Esophagus (tissue), 2 donors: Measurements from ENCODE around the gene INPP5D. TPM values are rescaled to one million over a fixed set of nuclear protein-coding genes. Genes with fewer than 3 reads are reported as not detected.

Experiments used
- H3K27ac ChIP-seq, 2 donors: one replicate each; pipeline ENCODE4 v1.5.1; 2013; ENCODE audit warnings: low read depth in 2 of 2, mild to moderate bottlenecking in 2 of 2, inconsistent platforms in 1 of 2, low read length in 1 of 2, moderate library complexity in 1 of 2
- H3K27me3 ChIP-seq, 2 donors: one replicate each; pipeline ENCODE4 v1.6.1; 2013; ENCODE audit warnings: low read length in 2 of 2, control low read depth in 1 of 2, mild to moderate bottlenecking in 1 of 2; ENCODE audit not compliant: insufficient read depth in 2 of 2, control insufficient read depth in 1 of 2
- H3K36me3 ChIP-seq, 2 donors: one replicate each; pipeline ENCODE4 v1.6.1; 2013; ENCODE audit warnings: low read length in 1 of 2; ENCODE audit not compliant: control insufficient read depth in 2 of 2, insufficient read depth in 2 of 2
- H3K4me1 ChIP-seq, 2 donors: one replicate each; pipeline ENCODE4 v1.6.1; 2013; ENCODE audit warnings: low read length in 1 of 2; ENCODE audit not compliant: control insufficient read depth in 2 of 2, insufficient read depth in 2 of 2
- H3K4me3 ChIP-seq, 2 donors: one replicate each; pipeline ENCODE4 v1.5.1; 2013; ENCODE audit warnings: low read length in 2 of 2, mild to moderate bottlenecking in 2 of 2, low read depth in 1 of 2, moderate library complexity in 1 of 2
- H3K9me3 ChIP-seq, 2 donors: one replicate each; pipeline ENCODE4 v1.6.1; 2013; ENCODE audit warnings: mild to moderate bottlenecking in 2 of 2, low read depth in 1 of 2, low read length in 1 of 2, moderate library complexity in 1 of 2; ENCODE audit not compliant: control insufficient read depth in 2 of 2, insufficient read depth in 1 of 2
- WGBS, 2 donors: extraction: QIAGEN DNeasy Blood & Tissue Kit; methylation state at CpG; one replicate each; pipeline ENCODE4 v1.1.7; 2013; 5-methylcytosine and 5-hydroxymethylcytosine counted together
- polyA plus RNA-seq, 2 donors: library from polyadenylated mRNA; stranded (reverse); fragments of 200-250 nt; gene quantifications; one replicate each; pipeline ENCODE4 v1.2.3, GENCODE V29; 2013
- donor health status: healthy with polysubstance abuse.
- donor health status: Bipolar disorder and iron deficiency.

The INPP5D gene
- polyA plus RNA-seq, 2 donors = 3.4 to 5.6 TPM

DNA sequence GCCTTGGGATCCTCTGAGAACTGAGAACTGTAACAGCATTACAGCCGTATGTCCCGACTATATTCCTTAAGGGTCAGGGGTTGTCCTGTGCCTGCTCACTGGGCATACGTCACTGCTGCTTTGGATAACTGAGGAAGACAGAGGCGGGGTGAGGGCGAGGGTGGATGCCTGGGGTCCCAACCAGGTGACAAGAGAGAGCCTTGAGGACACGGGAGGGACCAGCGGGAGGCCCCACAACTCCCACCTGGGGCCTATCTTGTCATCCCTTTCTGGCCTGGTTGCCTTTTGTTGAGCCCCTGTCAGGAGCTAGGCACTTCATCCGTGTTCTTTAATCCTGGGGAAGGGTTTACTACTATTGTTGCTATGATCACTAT, 28.8 kb downstream of the INPP5D start:
- WGBS, 2 donors = 80 to 88% methylated on average over 8 of the region's 8 CpGs
- no peaks in the 10 kb centered on the region for H3K9me3 ChIP-seq
- no peak overlapping the region for H3K27ac ChIP-seq

DNA sequence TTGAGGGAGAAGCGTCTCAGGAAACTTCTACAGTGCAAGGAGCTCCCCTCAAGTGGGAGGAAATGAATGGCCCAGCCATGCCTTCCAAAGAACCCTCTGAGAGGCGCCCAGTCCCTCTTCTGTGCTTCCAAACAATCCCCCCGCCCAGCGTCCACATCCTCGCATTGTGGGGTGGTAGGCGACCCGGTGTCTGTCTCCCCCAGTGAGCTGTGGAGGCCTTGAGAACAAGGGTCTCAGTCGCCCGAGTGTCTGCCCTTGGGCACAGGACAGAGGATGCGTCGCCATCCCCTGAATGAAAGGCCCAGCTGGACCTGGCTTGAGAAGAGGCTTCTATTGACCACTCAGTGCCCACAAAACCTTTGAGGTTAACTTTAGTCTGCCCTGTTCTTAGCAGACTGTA, 29.7 kb downstream of the INPP5D start:
- H3K36me3 ChIP-seq = no peaks in the 10 kb centered on the region
- no peaks in the 10 kb centered on the region for H3K27me3 ChIP-seq
- peaks cover 0 to 2% of the 10 kb centered on the region in 2 donors for H3K4me1 ChIP-seq
- H3K27ac ChIP-seq = no peak overlapping the region
- H3K4me3 ChIP-seq = no peak overlapping the region
- 92 to 96% methylated on average over 11 of the region's 11 CpGs for WGBS, 2 donors
- no peaks in the 10 kb centered on the region for H3K9me3 ChIP-seq

More for the DNA sequence above, 28.8 kb downstream of the INPP5D start:
- no peak overlapping the region for H3K4me3 ChIP-seq
- H3K4me1 ChIP-seq = peaks cover 0 to 2% of the 10 kb centered on the region in 2 donors
- no peaks in the 10 kb centered on the region for H3K27me3 ChIP-seq
- no peaks in the 10 kb centered on the region for H3K36me3 ChIP-seq

DNA sequence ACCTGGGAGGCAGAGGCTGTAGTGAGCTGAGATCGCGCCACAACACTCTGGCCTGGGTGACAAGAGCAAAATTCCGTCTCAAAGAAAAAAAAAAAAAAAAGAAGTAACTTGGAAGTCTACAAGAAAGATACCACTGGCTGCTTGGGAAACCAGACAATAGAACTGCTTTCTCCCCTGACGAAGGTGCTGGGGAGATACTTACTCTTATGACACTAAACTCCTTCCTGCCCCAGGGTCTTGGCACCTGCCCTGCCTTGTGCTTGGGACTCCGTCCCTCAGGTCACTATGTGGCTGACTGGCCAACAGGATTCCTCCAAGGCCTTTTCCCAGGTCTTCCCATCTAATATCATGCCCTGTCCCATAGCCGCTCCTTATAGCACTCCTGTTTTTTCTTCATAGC, 30.7 kb downstream of the INPP5D start:
- Histone ChIP-seq H3K27ac (no peak overlapping the region), H3K4me3 (no peak overlapping the region), H3K27me3 (no peaks in the 10 kb centered on the region), H3K9me3 (no peaks in the 10 kb centered on the region), H3K4me1 (peaks cover 0 to 2% of the 10 kb centered on the region in 2 donors), H3K36me3 (no peaks in the 10 kb centered on the region)
- WGBS, 2 donors = 87 to 88% methylated on average over 6 of the region's 6 CpGs

DNA sequence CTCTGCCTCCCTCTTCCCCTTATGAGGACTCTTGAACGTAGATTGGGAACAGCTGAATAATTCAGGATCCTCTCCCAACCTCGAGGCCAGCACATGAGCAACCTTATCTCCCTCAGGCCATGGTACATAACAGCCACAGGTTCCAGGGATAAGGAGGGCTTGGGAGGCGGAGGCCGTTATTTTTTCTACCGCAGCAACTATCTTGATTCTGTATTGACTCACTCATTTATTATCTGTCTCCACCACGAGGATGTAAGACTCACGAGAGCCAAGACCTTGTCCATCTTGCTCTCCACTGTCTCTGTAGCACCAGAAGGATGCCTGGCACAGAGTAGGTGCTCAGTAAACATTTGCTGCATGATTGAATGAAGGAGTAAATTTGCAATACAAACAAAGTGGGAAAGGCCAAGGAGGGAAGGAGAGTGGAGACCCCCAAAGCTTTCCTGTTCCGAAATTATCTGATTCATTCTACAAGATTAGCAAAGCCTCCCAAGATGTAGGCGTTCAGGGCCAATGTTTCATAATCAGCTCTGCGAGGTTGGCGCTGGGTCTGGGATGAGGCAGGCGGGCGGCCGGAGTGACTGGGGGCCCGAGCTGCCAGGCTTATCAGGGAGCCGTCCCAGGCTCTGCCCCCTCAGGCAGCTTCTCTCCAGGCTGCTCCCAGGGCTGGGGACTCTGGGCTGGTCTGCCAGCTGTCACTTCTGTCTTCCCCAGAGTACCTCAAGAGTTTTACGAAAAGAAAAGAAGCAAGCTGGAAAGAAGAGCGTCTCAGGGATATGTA, 31.6 kb downstream of the INPP5D start:
- 82 to 87% methylated on average over 18 of the region's 18 CpGs for WGBS, 2 donors
- Histone ChIP-seq H3K27ac (no peak overlapping the region), H3K4me1 (peaks cover 0 to 2% of the 10 kb centered on the region in 2 donors), H3K36me3 (no peaks in the 10 kb centered on the region), H3K9me3 (no peaks in the 10 kb centered on the region), H3K4me3 (no peak overlapping the region), H3K27me3 (no peaks in the 10 kb centered on the region)

DNA sequence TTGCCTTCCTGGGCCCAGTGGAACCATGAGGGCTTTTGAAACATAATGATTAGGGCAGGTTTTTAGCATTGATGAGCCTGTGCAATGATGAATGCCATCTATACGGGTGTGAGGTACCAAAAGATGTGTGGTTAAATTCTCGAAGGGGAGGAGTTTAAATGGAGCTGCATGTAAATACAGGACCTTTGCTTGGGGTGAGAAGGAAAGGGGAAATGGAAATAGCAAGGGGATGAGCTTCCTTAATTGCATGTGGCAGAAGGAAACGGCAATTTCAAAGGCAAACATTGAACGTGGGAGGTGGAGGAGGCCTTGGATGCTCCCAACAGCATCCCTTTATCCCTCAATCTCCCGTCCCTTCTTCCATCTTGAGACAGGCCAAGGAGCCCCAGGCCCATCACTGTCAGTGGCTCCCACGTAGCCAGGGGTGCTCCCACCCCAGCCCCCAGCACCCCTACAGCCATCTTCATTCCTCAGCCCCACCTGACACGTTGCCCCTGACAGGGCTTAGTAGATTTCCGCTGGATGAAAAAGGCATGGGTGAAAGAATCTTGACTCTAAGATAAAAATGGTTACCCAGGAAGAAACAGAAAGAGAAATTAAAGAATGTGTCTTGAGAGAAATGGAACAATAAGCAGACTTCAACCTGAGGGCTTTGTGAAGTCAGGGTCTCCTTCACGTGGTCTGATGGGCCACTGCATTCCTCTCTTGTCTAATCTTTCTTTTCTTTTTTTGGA, 32.5 kb downstream of the INPP5D start:
- Histone ChIP-seq H3K27me3 (no peaks in the 10 kb centered on the region), H3K4me3 (no peak overlapping the region), H3K4me1 (peaks cover 0 to 2% of the 10 kb centered on the region in 2 donors), H3K27ac (no peak overlapping the region), H3K9me3 (no peaks in the 10 kb centered on the region), H3K36me3 (no peaks in the 10 kb centered on the region)
- 72 to 73% methylated on average over 9 of the region's 9 CpGs for WGBS, 2 donors

DNA sequence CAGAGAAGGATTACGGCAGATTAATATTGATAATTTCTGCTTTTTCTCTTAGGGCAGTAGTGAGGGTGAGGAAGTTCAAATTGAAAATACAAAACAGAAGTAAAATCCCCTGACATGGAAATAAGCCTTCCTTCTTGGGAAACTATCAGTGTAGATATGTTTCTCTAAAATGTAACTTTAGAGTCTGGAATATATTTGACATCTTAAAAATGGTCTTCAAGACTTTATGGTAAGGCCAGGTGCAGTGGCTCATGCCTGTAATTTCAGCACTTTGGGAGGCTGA, 33.0 kb downstream of the INPP5D start:
- H3K9me3 ChIP-seq = no peaks in the 10 kb centered on the region
- H3K4me3 ChIP-seq = no peak overlapping the region
- no peaks in the 10 kb centered on the region for H3K36me3 ChIP-seq
- 88 to 94% methylated on average over 1 of the region's 1 CpG for WGBS, 2 donors
- H3K27me3 ChIP-seq = no peaks in the 10 kb centered on the region
- H3K4me1 ChIP-seq = peaks cover 0 to 2% of the 10 kb centered on the region in 2 donors
- no peak overlapping the region for H3K27ac ChIP-seq

DNA sequence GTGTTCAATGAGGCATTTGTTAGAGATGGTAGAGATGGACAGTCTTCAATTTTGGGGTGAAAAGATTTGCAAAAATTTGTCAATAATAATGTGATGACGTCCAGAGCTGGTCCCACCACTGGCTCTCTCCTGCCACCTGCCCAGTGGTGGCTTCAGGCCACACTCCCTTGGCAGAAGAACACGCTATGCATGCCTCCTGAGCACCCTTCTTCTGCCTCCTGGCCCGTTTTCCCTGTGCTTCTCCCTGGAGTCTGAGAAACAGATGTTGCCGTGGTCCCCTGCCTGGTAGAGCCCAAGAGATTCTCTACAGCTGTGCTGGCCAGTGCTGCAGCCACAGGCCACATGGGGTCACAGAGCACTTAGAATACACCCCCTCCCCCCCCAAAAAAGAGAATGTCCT, 33.6 kb downstream of the INPP5D start:
- no peaks in the 10 kb centered on the region for H3K27me3 ChIP-seq
- no peaks in the 10 kb centered on the region for H3K9me3 ChIP-seq
- peaks cover 0 to 2% of the 10 kb centered on the region in 2 donors for H3K4me1 ChIP-seq
- WGBS, 2 donors = 75% methylated on average over 4 of the region's 4 CpGs
- H3K27ac ChIP-seq = no peak overlapping the region
- H3K4me3 ChIP-seq = no peak overlapping the region
- H3K36me3 ChIP-seq = no peaks in the 10 kb centered on the region

DNA sequence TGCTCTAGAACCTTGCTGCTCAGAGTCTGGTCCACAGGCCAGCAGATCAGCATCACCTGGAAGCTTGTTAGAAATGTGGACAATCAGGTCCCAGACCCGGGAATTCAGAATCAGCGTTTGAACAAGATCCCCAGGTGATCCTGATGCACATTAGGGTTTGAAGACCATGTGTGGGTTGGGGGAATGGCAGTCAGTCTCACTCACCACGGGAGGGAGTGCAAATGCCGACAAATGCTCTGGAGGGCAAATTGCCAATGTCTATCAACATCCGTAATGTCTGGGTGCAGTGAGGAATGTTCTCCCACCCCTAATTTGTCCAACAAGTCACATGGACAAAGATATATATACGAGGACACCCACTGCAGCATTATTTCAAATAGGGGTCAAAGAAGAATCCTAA, 34.5 kb downstream of the INPP5D start:
- Histone ChIP-seq H3K27ac (no peak overlapping the region), H3K36me3 (no peaks in the 10 kb centered on the region), H3K4me3 (no peak overlapping the region), H3K4me1 (peaks cover 0 to 2% of the 10 kb centered on the region in 2 donors), H3K27me3 (no peaks in the 10 kb centered on the region), H3K9me3 (no peaks in the 10 kb centered on the region)
- WGBS, 2 donors = 55 to 66% methylated on average over 6 of the region's 6 CpGs

DNA sequence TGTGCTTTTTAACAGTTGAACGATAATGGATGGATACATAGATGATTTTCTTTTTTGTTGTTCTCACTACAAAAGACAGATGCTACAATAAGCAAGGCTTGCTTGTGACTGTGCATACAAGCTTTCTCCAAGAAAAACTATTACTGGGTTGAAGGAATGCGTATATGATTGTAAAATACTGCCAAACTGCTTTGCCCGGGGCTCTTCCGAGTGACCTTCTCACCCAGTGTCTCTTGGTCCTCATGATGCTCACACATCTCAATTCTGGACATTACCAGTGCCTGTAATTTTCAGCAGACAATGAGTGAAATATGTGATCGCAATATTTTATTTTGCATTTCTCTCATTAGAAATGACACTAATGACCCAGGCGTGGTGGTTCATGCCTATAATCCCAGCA, 35.9 kb downstream of the INPP5D start:
- no peaks in the 10 kb centered on the region for H3K9me3 ChIP-seq
- no peak overlapping the region for H3K27ac ChIP-seq
- H3K4me3 ChIP-seq = no peak overlapping the region
- H3K36me3 ChIP-seq = no peaks in the 10 kb centered on the region
- H3K4me1 ChIP-seq = peaks cover 0 to 2% of the 10 kb centered on the region in 2 donors
- WGBS, 2 donors = 71 to 83% methylated on average over 6 of the region's 6 CpGs
- no peaks in the 10 kb centered on the region for H3K27me3 ChIP-seq

DNA sequence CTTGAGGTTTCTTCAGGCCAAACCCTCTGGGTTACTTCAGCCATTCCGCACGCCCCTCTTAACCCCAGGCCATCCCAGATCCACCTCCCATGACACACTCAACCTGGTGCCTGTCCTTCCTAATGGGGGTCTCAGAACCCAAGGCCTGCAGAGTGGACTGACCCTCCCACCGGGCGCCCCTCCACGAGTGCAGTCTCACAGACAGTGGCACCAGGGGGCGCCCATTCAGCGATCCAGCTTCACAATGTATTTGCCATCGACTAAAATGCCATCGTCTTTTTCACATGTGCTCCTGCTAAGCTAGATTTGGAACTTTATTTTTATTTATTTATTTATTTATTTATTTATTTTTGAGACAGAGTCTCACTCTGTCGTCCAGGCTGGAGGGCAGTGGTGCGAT, 38.5 kb downstream of the INPP5D start:
- Histone ChIP-seq H3K36me3 (no peaks in the 10 kb centered on the region), H3K27ac (no peak overlapping the region), H3K4me1 (no peaks in the 10 kb centered on the region), H3K4me3 (no peak overlapping the region), H3K27me3 (no peaks in the 10 kb centered on the region), H3K9me3 (no peaks in the 10 kb centered on the region)
- WGBS, 2 donors = 74 to 76% methylated on average over 11 of the region's 11 CpGs
